NCI-H2107 treated with DMSO at 0.1 percent for 48 hours (cell line): ENCODE data around the gene LHFPL6.

Experiments
- DNase-seq: peaks from one replicate; lab custom pipeline; 2025; ENCODE audit not compliant: unreplicated experiment; lab: John Stamatoyannopoulos, UW

Gene LHFPL6

GRCh38 chr13:39397226-39397895 lies 205.6 kb downstream of the LHFPL6 start:
- DNase-seq = no peak

- DNase-seq = no peak
Observed at GRCh38 chr13:39394796-39395678, 208.0 kb downstream of the LHFPL6 start.

- DNase-seq = no peak
Observed at GRCh38 chr13:39391761-39392160, 211.2 kb downstream of the LHFPL6 start.

- DNase-seq = no peak
Observed at GRCh38 chr13:39389013-39389412, 214.0 kb downstream of the LHFPL6 start.

GRCh38 chr13:39385621-39386231 lies 217.3 kb downstream of the LHFPL6 start:
- DNase-seq = peak; percentile 86

- no peak for DNase-seq
Observed at GRCh38 chr13:39385154-39385553, 217.8 kb downstream of the LHFPL6 start.

- DNase-seq = no peak
Observed at GRCh38 chr13:39381456-39381855, 221.5 kb downstream of the LHFPL6 start.

- no peak for DNase-seq
Observed at GRCh38 chr13:39379667-39380655, 223.0 kb downstream of the LHFPL6 start.

- DNase-seq = no peak
Observed at GRCh38 chr13:39379118-39379517, 223.9 kb downstream of the LHFPL6 start.

GRCh38 chr13:39378306-39378705 lies 224.7 kb downstream of the LHFPL6 start:
- no peak for DNase-seq

GRCh38 chr13:39377699-39378098 lies 225.3 kb downstream of the LHFPL6 start:
- no peak for DNase-seq

- DNase-seq = no peak
Observed at GRCh38 chr13:39376076-39376475, 226.9 kb downstream of the LHFPL6 start.

GRCh38 chr13:39375601-39376000 lies 227.4 kb downstream of the LHFPL6 start:
- no peak for DNase-seq

GRCh38 chr13:39374741-39375189 lies 228.2 kb downstream of the LHFPL6 start:
- DNase-seq = no peak

- DNase-seq = no peak
Observed at GRCh38 chr13:39373145-39373544, 229.8 kb downstream of the LHFPL6 start.

GRCh38 chr13:39371706-39372105 lies 231.3 kb downstream of the LHFPL6 start:
- no peak for DNase-seq

- DNase-seq = no peak
Observed at GRCh38 chr13:39370554-39370953, 232.4 kb downstream of the LHFPL6 start.

GRCh38 chr13:39370048-39370447 lies 232.9 kb downstream of the LHFPL6 start:
- DNase-seq = no peak

- no peak for DNase-seq
Observed at GRCh38 chr13:39369161-39369890, 233.7 kb downstream of the LHFPL6 start.

GRCh38 chr13:39365879-39366278 lies 237.1 kb downstream of the LHFPL6 start:
- no peak for DNase-seq
